ENCODE results near the gene KYAT1. TPM values are rescaled to one million over a fixed set of nuclear protein-coding genes. Genes with fewer than 3 reads are reported as not detected.

The KYAT1 gene
- total RNA-seq, 1 experiment from 2014 or later: 6.1 TPM

- peaks cover 7% of the 10 kb centered on the region; the same call in 1 of the 2 replicates for H3K36me3 ChIP-seq (ENCODE audit: control insufficient read depth, insufficient read depth, low read length)
- BruUV-seq (replicated peaks): TSS peak; percentile 66
- peaks cover 8% of the 10 kb centered on the region for H3K4me1 ChIP-seq (ENCODE audit: control insufficient read depth, insufficient read depth, low read length)
- no peak overlapping the region for H3K27ac ChIP-seq (ENCODE audit: low read length)
- no peaks in the 10 kb centered on the region for H3K9me3 ChIP-seq (ENCODE audit: control insufficient read depth, insufficient read depth, low read depth, low read length)
- intact Hi-C loops (cut with micrococcal nuclease; ENCODE audit: unreplicated experiment) (no loop called here), in situ Hi-C loops (cut with HindIII; ENCODE audit: low pct_unique_long_range_greater_than_20kb, low sequenced_read_pairs) (no loop called here)
- DNase-seq (ENCODE audit: low read depth, low spot score) (no peak), ATAC-seq (no peak)
- no peak for TF ChIP-seq SIN3A (IDR thresholded peaks at IDR 0.05; ENCODE audit: borderline replicate concordance, insufficient read depth, low read depth, low read length)
- no peak for TF ChIP-seq REST (IDR thresholded peaks at IDR 0.05; ENCODE audit: insufficient read depth in 1 of 2, low read depth in 2 of 2, low read length in 1 of 2)
- TF ChIP-seq POLR2AphosphoS5 (IDR thresholded peaks at IDR 0.05; ENCODE audit: low read depth, low read length): no peak
- no peak for TF ChIP-seq TCF7L2 (IDR thresholded peaks at IDR 0.05; ENCODE audit: low read depth, low read length)
- TF ChIP-seq CTCF (IDR thresholded peaks at IDR 0.05): no peak
- CTCF ChIA-PET: interaction anchor here (0.6 kb wide), 1 partner anchor 149 kb away, joined by 5 read pairs; no protein-coding TSS in a partner anchor
- POLR2A ChIA-PET: no interaction called here
- H3K27me3 ChIP-seq (ENCODE audit: control insufficient read depth, insufficient read depth, low read length): no peaks in the 10 kb centered on the region
- H3K4me3 ChIP-seq (ENCODE audit: low read depth in 2 of 2, low read length in 2 of 2): no peak overlapping the region
Measured at GRCh38 chr9:128884164-128884563, 2.4 kb upstream of the KYAT1 start.

- no peak for ATAC-seq
- POLR2A ChIA-PET: interaction anchor here (0.7 kb wide), 2 partner anchors 62 to 145 kb away, joined by 4 read pairs; no protein-coding TSS in a partner anchor
- CTCF ChIA-PET: no interaction called here
Measured at GRCh38 chr9:128882677-128883603, 1.2 kb upstream of the KYAT1 start.

More at GRCh38 chr9:128882677-128883603, 1.2 kb upstream of the KYAT1 start:
- TF ChIP-seq CTCF (IDR thresholded peaks at IDR 0.05): no peak
- no peaks in the 10 kb centered on the region for H3K9me3 ChIP-seq (ENCODE audit: control insufficient read depth, insufficient read depth, low read depth, low read length)
- DNase-seq (ENCODE audit: low read depth, low spot score): no peak
- H3K27ac ChIP-seq (ENCODE audit: low read length): peak overlapping the region; percentile 83
- H3K4me1 ChIP-seq (ENCODE audit: control insufficient read depth, insufficient read depth, low read length): peaks cover 8% of the 10 kb centered on the region
- BruUV-seq (replicated peaks): no TSS peak
- no peaks in the 10 kb centered on the region for H3K27me3 ChIP-seq (ENCODE audit: control insufficient read depth, insufficient read depth, low read length)
- intact Hi-C loops (cut with micrococcal nuclease; ENCODE audit: unreplicated experiment): no loop called here
- in situ Hi-C loops (cut with HindIII; ENCODE audit: low pct_unique_long_range_greater_than_20kb, low sequenced_read_pairs): no loop called here
- peaks cover 7% of the 10 kb centered on the region; the same call in 1 of the 2 replicates for H3K36me3 ChIP-seq (ENCODE audit: control insufficient read depth, insufficient read depth, low read length)
- H3K4me3 ChIP-seq (ENCODE audit: low read depth in 2 of 2, low read length in 2 of 2): peak overlapping the region; percentile 87 to 88
